K562 (cell line): ENCODE data around the gene ZZZ3.

ENCODE experiments used
- BHLHE40 ChIP-seq: IDR thresholded peaks from 2 replicates; pipeline ENCODE4 v1.6.1; 2011; ENCODE audit warnings: low read length, improper control_type of control experiment
- CTCF ChIP-seq, 3 experiments: IDR thresholded peaks in 2 of 3; conservative IDR thresholded peaks in 1 of 3; 2 replicates each; pipeline ENCODE4 v1.5.1; 2011 to 2012; ENCODE audit warnings: low read length in 3 of 3, mild to moderate bottlenecking in 3 of 3, control low read depth in 2 of 3, improper control_type of control experiment in 1 of 3, inconsistent platforms in 1 of 3, low read depth in 1 of 3, mixed read lengths in 1 of 3, moderate library complexity in 1 of 3; ENCODE audit not compliant: insufficient read depth in 2 of 3
- EZH2 ChIP-seq: IDR thresholded peaks from 2 replicates; pipeline ENCODE4 v1.6.1; 2012; ENCODE audit warnings: low read depth, mild to moderate bottlenecking, inconsistent platforms, low read length, borderline replicate concordance
- FOXM1 ChIP-seq, 2 experiments: fragments of 450-650 bp in 1 of 2; sonication (generic) in 1 of 2; formaldehyde crosslinking in 1 of 2; IDR thresholded peaks; 2 replicates each; pipeline versions ENCODE4 v1.6.1 to v1.9.0; 2017 to 2022; ENCODE audit warnings: low read depth in 2 of 2, mild to moderate bottlenecking in 2 of 2, missing genetic modification reagents in 1 of 2, moderate library complexity in 1 of 2
- HNRNPH1 ChIP-seq: fragments of 200-400 bp; formaldehyde crosslinking; optimal IDR thresholded peaks from 2 replicates; pipeline ENCODE3; 2017; ENCODE audit warnings: low read depth, mild to moderate bottlenecking, low read length, moderate library complexity
- KLF6 ChIP-seq: fragments of 250-450 bp; sonication (Bioruptor Pico); IDR thresholded peaks from 2 replicates; pipeline ENCODE4 v1.4.0; 2020; ENCODE audit warnings: mild to moderate bottlenecking, moderate library complexity, borderline replicate concordance
- NR2C2 ChIP-seq, 2 experiments: fragments of 200-800 bp in 1 of 2; sonication (Bioruptor generic) in 1 of 2; sonication (generic) in 1 of 2; formaldehyde crosslinking in 1 of 2; IDR thresholded peaks; 2 replicates each; pipeline versions ENCODE4 v1.6.1 to v1.8.0; 2016 to 2022; ENCODE audit warnings: mild to moderate bottlenecking in 1 of 2, missing compliant biosample characterization in 1 of 2, missing genetic modification characterization in 1 of 2, missing genetic modification reagents in 1 of 2
- SNAPC5 ChIP-seq: fragments of 250-450 bp; sonication (Bioruptor Pico); IDR thresholded peaks from 2 replicates; pipeline ENCODE4 v1.8.0; 2021; ENCODE audit warnings: moderate library complexity, mild to moderate bottlenecking, inconsistent platforms
- SP2 ChIP-seq: IDR thresholded peaks from 2 replicates; pipeline ENCODE4 v1.6.1; 2011; ENCODE audit warnings: mild to moderate bottlenecking, low read depth, low read length, moderate library complexity; ENCODE audit not compliant: poor library complexity, severe bottlenecking; ENCODE audit errors: extremely low read depth
- TSC22D4 ChIP-seq: fragments of 450-650 bp; IDR thresholded peaks from 2 replicates; pipeline ENCODE4 v1.6.1; 2016; ENCODE audit warnings: missing genetic modification characterization, missing biosample characterization, control low read depth

DNA sequence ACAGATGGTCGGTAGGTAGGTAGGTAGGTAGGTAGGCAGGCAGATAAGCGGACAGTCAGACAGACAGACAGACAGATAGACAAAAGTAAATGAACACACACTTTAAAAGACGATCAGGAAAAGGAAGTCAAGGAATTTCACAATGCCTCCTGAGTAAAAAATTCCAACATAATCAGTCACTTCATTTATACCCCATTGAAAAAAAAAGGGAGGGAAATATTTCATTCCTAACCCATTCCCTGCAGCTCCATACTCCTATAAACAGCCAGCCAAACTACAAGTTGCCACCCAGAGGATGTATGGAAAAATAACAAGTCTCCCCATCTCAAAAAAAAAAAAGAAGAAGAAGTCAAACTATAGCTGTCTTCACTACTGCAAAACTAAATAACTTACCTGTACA, 43.4 kb downstream of the ZZZ3 start:
- no peak for TF ChIP-seq FOXM1 (IDR thresholded peaks at IDR 0.05; ENCODE audit: low read depth)
- TF ChIP-seq FOXM1 (CRISPR knock-in tag; IDR thresholded peaks at IDR 0.05; ENCODE audit: low read depth) = no peak
- no peak for TF ChIP-seq SNAPC5 (CRISPR knock-in tag)
- TF ChIP-seq BHLHE40 = no peak
- TF ChIP-seq KLF6 (CRISPR knock-in tag) = no peak
- no peak for TF ChIP-seq SP2
- TF ChIP-seq EZH2 = no peak
- no peak for TF ChIP-seq NR2C2 (CRISPR knock-in tag; IDR thresholded peaks at IDR 0.05)
- TF ChIP-seq NR2C2 (tag; IDR thresholded peaks at IDR 0.05) = no peak
- TF ChIP-seq TSC22D4 = no peak
- no peak for TF ChIP-seq HNRNPH1
- no peak for TF ChIP-seq CTCF (IDR thresholded peaks at IDR 0.05 in 2 of 3, conservative IDR thresholded peaks at IDR 0.05 in 1 of 3; ENCODE audit: insufficient read depth in 2 of 3, low read depth in 1 of 3, low read length in 3 of 3)
